HG02938 (cell line): ENCODE data around the gene MCM7.
A peak's percentile ranks its signal among the peaks of the same experiment; 100 is the strongest.

Experiments used
- ATAC-seq: cut with Tn5 transposase; IDR thresholded peaks from one replicate; pipeline ENCODE4 v1.9.1; 2021; ENCODE audit warnings: mild to moderate bottlenecking, moderate library complexity; ENCODE audit not compliant: unreplicated experiment

Gene MCM7

GRCh38 chr7:100075418-100075817 lies 25.8 kb downstream of the MCM7 start:
- no peak for ATAC-seq

GRCh38 chr7:100074841-100075240 lies 26.4 kb downstream of the MCM7 start:
- ATAC-seq: no peak

- ATAC-seq: no peak
Observed at GRCh38 chr7:100072462-100072861, 28.7 kb downstream of the MCM7 start.

GRCh38 chr7:100071018-100071723 lies 30.0 kb downstream of the MCM7 start:
- ATAC-seq: no peak

- ATAC-seq: no peak
Observed at GRCh38 chr7:100069991-100070390, 31.2 kb downstream of the MCM7 start.

GRCh38 chr7:100066953-100067352 lies 34.2 kb downstream of the MCM7 start:
- ATAC-seq: no peak

- ATAC-seq: no peak
Observed at GRCh38 chr7:100065452-100066186, 35.6 kb downstream of the MCM7 start.

GRCh38 chr7:100064162-100064561 lies 37.0 kb downstream of the MCM7 start:
- no peak for ATAC-seq

GRCh38 chr7:100063376-100063775 lies 37.8 kb downstream of the MCM7 start:
- ATAC-seq: no peak

GRCh38 chr7:100061518-100062193 lies 39.5 kb downstream of the MCM7 start:
- ATAC-seq: no peak

GRCh38 chr7:100059251-100059739 lies 41.9 kb downstream of the MCM7 start:
- no peak for ATAC-seq

- ATAC-seq: no peak
Observed at GRCh38 chr7:100057006-100057405, 44.2 kb downstream of the MCM7 start.

GRCh38 chr7:100053215-100053614 lies 48.0 kb downstream of the MCM7 start:
- no peak for ATAC-seq

- no peak for ATAC-seq
Observed at GRCh38 chr7:100051611-100052010, 49.6 kb downstream of the MCM7 start.

GRCh38 chr7:100049441-100050291 lies 51.5 kb downstream of the MCM7 start, which contains the start of gene ZSCAN21:
TSS of gene ZSCAN21 (plus strand) at chr7:100049774. CDS start at chr7:100057007, 7,233 bp downstream.
- peak; percentile 80 for ATAC-seq

GRCh38 chr7:100048680-100049079 lies 52.5 kb downstream of the MCM7 start:
- no peak for ATAC-seq

- no peak for ATAC-seq
Observed at GRCh38 chr7:100044718-100045117, 56.5 kb downstream of the MCM7 start.
